OCI-LY7 (cell line): ENCODE measurements around the gene CCDC146. TPM values are rescaled to one million over a fixed set of nuclear protein-coding genes. Genes with fewer than 3 reads are reported as not detected.

Experiments used
- BruUV-seq: library from RNA; stranded (reverse); fragments of 400-500 nt; replicated peaks from 2 replicates; lab custom pipeline; 2021; lab: Mats Ljungman, UMichigan
- CTCF ChIA-PET: fragments of 300-600 bp; sonication (Branson Sonifier 250); formaldehyde crosslinking; loops from one replicate; lab custom pipeline; 2022; ENCODE audit warnings: antibody characterized with exemption; ENCODE audit not compliant: unreplicated experiment; lab: Charles Lee
- POLR2A ChIA-PET: fragments of 300-600 bp; sonication (Branson Sonifier 250); formaldehyde crosslinking; loops from one replicate; lab custom pipeline; 2022; ENCODE audit warnings: antibody characterized with exemption; lab: Charles Lee
- DNase-seq: peaks from one replicate; pipeline ENCODE4 v3.0.0-alpha.2; 2015; ENCODE audit warnings: low spot score
- H2AFZ ChIP-seq: fragments of 200-600 bp; sonication (generic), shearing (Covaris generic); 2 replicates; pipeline ENCODE4 v1.6.1; 2014; ENCODE audit warnings: mild to moderate bottlenecking, antibody characterized with exemption, low read length, moderate library complexity
- H3K27ac ChIP-seq: fragments of 200-600 bp; sonication (generic); 2 replicates; pipeline ENCODE4 v1.5.1; 2014; ENCODE audit warnings: mixed run types, low read depth, mild to moderate bottlenecking, moderate library complexity, low read length, inconsistent platforms; ENCODE audit not compliant: poor library complexity, severe bottlenecking
- H3K36me3 ChIP-seq: fragments of 200-600 bp; sonication (generic); 2 replicates; pipeline ENCODE4 v1.6.1; 2014; ENCODE audit warnings: mild to moderate bottlenecking, antibody characterized with exemption, low read length, moderate library complexity, mixed read lengths; ENCODE audit not compliant: insufficient read depth
- H3K4me1 ChIP-seq: fragments of 200-600 bp; sonication (generic); 2 replicates; pipeline ENCODE4 v1.5.1; 2014; ENCODE audit warnings: mild to moderate bottlenecking, low read length; ENCODE audit not compliant: insufficient read depth, poor library complexity, severe bottlenecking
- H3K4me2 ChIP-seq: fragments of 200-600 bp; sonication (generic); 2 replicates; pipeline ENCODE4 v1.6.1; 2014; ENCODE audit warnings: mild to moderate bottlenecking, low read length
- H3K4me3 ChIP-seq: fragments of 200-600 bp; sonication (generic); 2 replicates; pipeline ENCODE4 v1.5.1; 2014; ENCODE audit warnings: mild to moderate bottlenecking, low read depth, low read length; ENCODE audit not compliant: poor library complexity, severe bottlenecking
- H3K79me2 ChIP-seq: fragments of 200-600 bp; sonication (generic); 2 replicates; pipeline ENCODE4 v1.6.1; 2016; ENCODE audit warnings: low read depth, mild to moderate bottlenecking, low read length, moderate library complexity, mixed read lengths; ENCODE audit not compliant: insufficient read depth
- H3K9me2 ChIP-seq: fragments of 200-600 bp; sonication (generic); 2 replicates; pipeline ENCODE4 v1.6.1; 2016; ENCODE audit warnings: mild to moderate bottlenecking, low read length, mixed read lengths; ENCODE audit not compliant: insufficient read depth
- H3K9me3 ChIP-seq: fragments of 200-600 bp; sonication (generic); 2 replicates; pipeline ENCODE4 v1.6.1; 2014; ENCODE audit warnings: mild to moderate bottlenecking, mixed run types, low read length, mixed read lengths
- H4K20me1 ChIP-seq: fragments of 200-600 bp; sonication (generic); 2 replicates; pipeline ENCODE4 v1.6.1; 2014; ENCODE audit warnings: mild to moderate bottlenecking, antibody characterized with exemption, low read length, moderate library complexity, mixed read lengths; ENCODE audit not compliant: insufficient read depth
- EZH2phosphoT487 ChIP-seq: fragments of 200-600 bp; sonication (generic); IDR thresholded peaks from 2 replicates; pipeline ENCODE4 v1.6.1; 2018; ENCODE audit warnings: low read depth, borderline replicate concordance, mild to moderate bottlenecking, mixed run types, antibody characterized with exemption, low read length, moderate library complexity, mixed read lengths
- intact Hi-C: fragments of 100-400 bp; cut with micrococcal nuclease; formaldehyde crosslinking; loops from one replicate; pipeline ENCODE4 v1.10.0; 2022; ENCODE audit not compliant: unreplicated experiment
- total RNA-seq, 2 experiments: library from RNA; depleted of rRNA in 1 of 2; stranded (reverse); fragments of >200 nt in 1 of 2; shearing (Covaris generic) in 1 of 2; gene quantifications; 2 replicates each; pipeline ENCODE4 v1.2.3, GENCODE V29; 2014 to 2022
- TF ChIP-seq, protein P1 (sequence below): fragments of 200-600 bp; sonication (generic); conservative IDR thresholded peaks from 2 replicates; pipeline ENCODE4 v1.5.1; 2014; ENCODE audit warnings: mild to moderate bottlenecking, antibody characterized with exemption, low read length, moderate library complexity, mixed read lengths

CCDC146 gene
- total RNA-seq, 2 experiments from 2014 or later: 3.0 to 3.2 TPM

- intact Hi-C loops: no loop called here
- ChIA-PET POLR2A (no interaction called here), CTCF (no interaction called here)
- Histone ChIP-seq H3K9me2 (no peaks in the 10 kb centered on the region), H3K4me3 (no peak overlapping the region), H3K36me3 (no peaks in the 10 kb centered on the region), H3K4me1 (no peaks in the 10 kb centered on the region), H3K79me2 (no peaks in the 10 kb centered on the region), H3K4me2 (no peak overlapping the region), H2AFZ (no peak overlapping the region), H3K9me3 (no peaks in the 10 kb centered on the region), H3K27ac (no peak overlapping the region), H4K20me1 (no peaks in the 10 kb centered on the region)
- no peak for TF ChIP-seq EZH2phosphoT487
- TF ChIP-seq, protein P1, sequence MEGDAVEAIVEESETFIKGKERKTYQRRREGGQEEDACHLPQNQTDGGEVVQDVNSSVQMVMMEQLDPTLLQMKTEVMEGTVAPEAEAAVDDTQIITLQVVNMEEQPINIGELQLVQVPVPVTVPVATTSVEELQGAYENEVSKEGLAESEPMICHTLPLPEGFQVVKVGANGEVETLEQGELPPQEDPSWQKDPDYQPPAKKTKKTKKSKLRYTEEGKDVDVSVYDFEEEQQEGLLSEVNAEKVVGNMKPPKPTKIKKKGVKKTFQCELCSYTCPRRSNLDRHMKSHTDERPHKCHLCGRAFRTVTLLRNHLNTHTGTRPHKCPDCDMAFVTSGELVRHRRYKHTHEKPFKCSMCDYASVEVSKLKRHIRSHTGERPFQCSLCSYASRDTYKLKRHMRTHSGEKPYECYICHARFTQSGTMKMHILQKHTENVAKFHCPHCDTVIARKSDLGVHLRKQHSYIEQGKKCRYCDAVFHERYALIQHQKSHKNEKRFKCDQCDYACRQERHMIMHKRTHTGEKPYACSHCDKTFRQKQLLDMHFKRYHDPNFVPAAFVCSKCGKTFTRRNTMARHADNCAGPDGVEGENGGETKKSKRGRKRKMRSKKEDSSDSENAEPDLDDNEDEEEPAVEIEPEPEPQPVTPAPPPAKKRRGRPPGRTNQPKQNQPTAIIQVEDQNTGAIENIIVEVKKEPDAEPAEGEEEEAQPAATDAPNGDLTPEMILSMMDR: no peak
- no peak for DNase-seq
- BruUV-seq: no TSS peak
Measured at GRCh38 chr7:77184463-77184862, 62.0 kb downstream of the CCDC146 start.

GRCh38 chr7:77184990-77185389, 62.6 kb downstream of the CCDC146 start:
- Histone ChIP-seq H3K9me2 (no peaks in the 10 kb centered on the region), H4K20me1 (no peaks in the 10 kb centered on the region), H3K79me2 (no peaks in the 10 kb centered on the region), H3K36me3 (no peaks in the 10 kb centered on the region), H3K4me3 (no peak overlapping the region), H3K4me2 (no peak overlapping the region), H3K9me3 (no peaks in the 10 kb centered on the region), H2AFZ (no peak overlapping the region), H3K4me1 (no peaks in the 10 kb centered on the region), H3K27ac (no peak overlapping the region)
- no peak for DNase-seq
- CTCF ChIA-PET: no interaction called here
- BruUV-seq: no TSS peak
- POLR2A ChIA-PET: interaction anchor here (0.6 to 0.9 kb wide), 3 partner anchors 16 to 797 kb away, joined by 3 to 5 read pairs (median 4); no protein-coding TSS in a partner anchor
- intact Hi-C loops: no loop called here
- TF ChIP-seq, protein P1: no peak
- TF ChIP-seq EZH2phosphoT487: no peak

GRCh38 chr7:77185866-77186265, 63.5 kb downstream of the CCDC146 start:
- POLR2A ChIA-PET: interaction anchor here (0.9 kb wide), 1 partner anchor 15 kb away, joined by 3 read pairs; no protein-coding TSS in a partner anchor
- no peak for TF ChIP-seq EZH2phosphoT487
- TF ChIP-seq, protein P1: no peak
- H3K4me2 ChIP-seq: no peak overlapping the region

More at GRCh38 chr7:77185866-77186265, 63.5 kb downstream of the CCDC146 start:
- Histone ChIP-seq H3K27ac (no peak overlapping the region), H3K9me2 (no peaks in the 10 kb centered on the region), H3K36me3 (no peaks in the 10 kb centered on the region), H3K4me3 (no peak overlapping the region), H3K4me1 (no peaks in the 10 kb centered on the region), H4K20me1 (no peaks in the 10 kb centered on the region), H2AFZ (no peak overlapping the region), H3K9me3 (no peaks in the 10 kb centered on the region), H3K79me2 (no peaks in the 10 kb centered on the region)
- no TSS peak for BruUV-seq
- CTCF ChIA-PET: no interaction called here
- no peak for DNase-seq
- intact Hi-C loops: no loop called here
